Upper lobe of right lung (tissue), 1 donor: Measurements from ENCODE around the gene DEDD2. TPM values are rescaled to one million over a fixed set of nuclear protein-coding genes. Genes with fewer than 3 reads are reported as not detected.

ENCODE experiments used
- ATAC-seq: fragments of 200-7000 bp; cut with Tn5 transposase; one replicate; pipeline ENCODE4 v1.9.1; 2020; ENCODE audit warnings: mild to moderate bottlenecking, moderate library complexity
- DNase-seq: peaks from one replicate; pipeline ENCODE4 v3.0.0-alpha.2; 2020
- H3K27ac ChIP-seq: fragments of 200-600 bp; one replicate; pipeline ENCODE4 v1.8.0; 2022
- H3K27me3 ChIP-seq: fragments of 200-600 bp; one replicate; pipeline ENCODE4 v1.8.0; 2022; ENCODE audit warnings: mild to moderate bottlenecking
- H3K36me3 ChIP-seq: fragments of 200-600 bp; one replicate; pipeline ENCODE4 v1.8.0; 2022
- H3K4me1 ChIP-seq: fragments of 200-600 bp; one replicate; pipeline ENCODE4 v1.8.0; 2022
- H3K4me3 ChIP-seq: fragments of 200-600 bp; one replicate; pipeline ENCODE4 v1.8.0; 2022; ENCODE audit warnings: mild to moderate bottlenecking
- H3K9me3 ChIP-seq: fragments of 200-600 bp; one replicate; pipeline ENCODE4 v1.8.0; 2022
- CTCF ChIP-seq: fragments of 200-600 bp; IDR thresholded peaks from one replicate; pipeline ENCODE4 v1.8.0; 2022; ENCODE audit warnings: antibody characterized with exemption
- intact Hi-C: fragments of 100-400 bp; cut with DNase I; formaldehyde crosslinking; loops from one replicate; pipeline ENCODE4 v1.11.0; 2022
- total RNA-seq: library from RNA; stranded (reverse); fragmentation: NEBNext Ultra II Directional; extraction: Animal tissue kit (Norgen Biotek cat#: 25700); gene quantifications from one replicate; pipeline ENCODE4 v1.2.1, GENCODE V29; 2021
- donor health status: DM: no; HTN: yes; CAD: no; lungs with severe emphysema.

Gene DEDD2
- total RNA-seq, 1 donor from 2014 or later = 25.1 TPM

DNA sequence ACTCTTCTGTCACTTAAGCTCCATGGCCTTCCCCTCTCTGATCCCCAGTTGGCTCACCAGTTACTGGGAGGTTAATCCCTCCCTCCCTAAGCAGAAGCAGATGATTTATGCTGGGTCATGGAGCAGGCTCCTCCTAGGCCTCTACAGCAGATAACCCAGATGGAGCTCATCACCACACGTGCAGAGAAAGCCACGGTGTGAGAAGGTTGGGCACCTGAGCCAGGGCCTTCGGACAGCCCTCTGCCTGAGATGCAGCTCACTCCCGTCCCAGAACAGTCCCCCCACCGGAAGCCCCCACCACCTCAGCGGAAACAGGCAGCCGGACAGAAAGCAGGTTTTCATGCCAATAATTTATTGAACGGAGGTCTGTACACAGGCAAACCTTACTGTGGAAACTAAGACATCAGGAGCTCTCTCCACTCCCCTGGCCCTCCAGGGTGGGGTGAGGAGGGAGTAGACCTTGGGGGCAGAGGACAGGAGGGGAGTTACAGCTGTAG is 12.4 kb upstream of the DEDD2 start:
- ATAC-seq = no peak
- peaks cover 74% of the 10 kb centered on the region for H3K36me3 ChIP-seq

GRCh38 chr19:42229301-42229854 is 11.9 kb upstream of the DEDD2 start:
- Histone ChIP-seq H3K9me3 (no peaks in the 10 kb centered on the region), H3K36me3 (peaks cover 74% of the 10 kb centered on the region), H3K27me3 (no peaks in the 10 kb centered on the region), H3K4me3 (no peak overlapping the region), H3K27ac (no peak overlapping the region), H3K4me1 (no peaks in the 10 kb centered on the region)
- DNase-seq (no peak), ATAC-seq (no peak)
- TF ChIP-seq CTCF = no peak
- intact Hi-C loops = no loop called here

More for the DNA sequence above, 12.4 kb upstream of the DEDD2 start:
- intact Hi-C loops = no loop called here
- TF ChIP-seq CTCF = no peak
- no peak overlapping the region for H3K27ac ChIP-seq
- no peak for DNase-seq
- no peaks in the 10 kb centered on the region for H3K9me3 ChIP-seq
- no peaks in the 10 kb centered on the region for H3K4me1 ChIP-seq
- no peak overlapping the region for H3K4me3 ChIP-seq
- H3K27me3 ChIP-seq = no peaks in the 10 kb centered on the region

DNA sequence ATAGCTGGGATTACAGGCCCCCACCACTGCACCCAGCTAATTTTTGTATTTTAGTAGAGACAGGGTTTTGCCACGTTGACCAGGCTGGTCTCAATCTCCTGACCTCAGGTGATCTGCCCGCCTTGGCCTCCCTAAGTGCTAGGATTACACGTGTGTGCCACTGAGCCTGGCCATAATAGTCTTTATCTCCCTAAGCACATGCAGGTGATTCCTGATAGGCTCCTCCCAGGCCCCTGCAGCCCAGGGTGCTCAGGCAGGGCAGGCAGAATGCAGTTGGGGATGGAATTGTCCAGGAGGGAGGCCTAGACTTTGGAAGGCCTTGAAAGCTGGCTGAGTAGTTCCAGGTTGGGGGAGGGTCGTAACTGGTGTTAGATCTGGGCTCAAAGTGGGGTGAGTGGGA is 11.2 kb upstream of the DEDD2 start:
- intact Hi-C loops = no loop called here
- peaks cover 70% of the 10 kb centered on the region for H3K36me3 ChIP-seq
- H3K4me3 ChIP-seq = no peak overlapping the region
- H3K4me1 ChIP-seq = no peaks in the 10 kb centered on the region
- H3K27me3 ChIP-seq = no peaks in the 10 kb centered on the region
- no peak overlapping the region for H3K27ac ChIP-seq
- H3K9me3 ChIP-seq = no peaks in the 10 kb centered on the region
- no peak for TF ChIP-seq CTCF
- no peak for ATAC-seq
- no peak for DNase-seq

DNA sequence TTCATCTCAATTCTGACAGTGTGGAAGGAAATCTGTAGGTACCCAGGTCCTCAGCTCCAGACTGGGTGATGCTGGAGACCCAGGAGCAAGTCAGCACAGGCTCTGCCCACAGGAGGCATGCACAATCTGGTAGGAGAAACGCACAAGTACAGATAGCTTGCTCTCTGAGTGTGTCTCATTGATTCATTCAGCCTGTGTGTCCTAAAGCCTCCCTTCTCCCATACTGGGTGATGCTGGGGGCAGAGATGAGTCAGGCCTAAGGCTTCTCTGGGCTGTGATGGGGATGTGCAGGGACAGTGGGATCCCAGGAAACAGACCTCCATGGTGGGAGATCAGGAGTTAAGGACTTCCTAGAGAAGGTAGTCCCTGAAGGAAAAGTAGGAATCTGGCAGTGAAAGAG is 9.4 kb upstream of the DEDD2 start:
- no peaks in the 10 kb centered on the region for H3K27me3 ChIP-seq
- ATAC-seq = no peak
- no peak overlapping the region for H3K27ac ChIP-seq
- H3K4me1 ChIP-seq = no peaks in the 10 kb centered on the region
- intact Hi-C loops = no loop called here
- no peak for DNase-seq
- H3K9me3 ChIP-seq = no peaks in the 10 kb centered on the region
- no peak overlapping the region for H3K4me3 ChIP-seq
- peaks cover 52% of the 10 kb centered on the region for H3K36me3 ChIP-seq
- no peak for TF ChIP-seq CTCF

- Histone ChIP-seq H3K9me3 (no peaks in the 10 kb centered on the region), H3K4me3 (no peak overlapping the region), H3K36me3 (peaks cover 41% of the 10 kb centered on the region), H3K27me3 (no peaks in the 10 kb centered on the region), H3K27ac (no peak overlapping the region), H3K4me1 (peaks cover 8% of the 10 kb centered on the region)
- ATAC-seq = no peak
- no peak for TF ChIP-seq CTCF
- no peak for DNase-seq
- intact Hi-C loops = no loop called here
These were observed 8.3 kb upstream of the DEDD2 start for GRCh38 chr19:42225718-42226292.
